Activated B cell treated with CpG ODN at 0.5 μM for 24 hours (primary cell): ENCODE measurements around the gene TMEM154. TPM values are rescaled to one million over a fixed set of nuclear protein-coding genes. Genes with fewer than 3 reads are reported as not detected.

Experiments
- ATAC-seq: fragments of 200-7000 bp; cut with Tn5 transposase; one replicate; pipeline ENCODE4 v1.10.0; 2021; ENCODE audit warnings: low read depth, mild to moderate bottlenecking, moderate library complexity
- CTCF ChIA-PET: fragments of 350-600 bp; sonication (Branson Sonifier 250); formaldehyde crosslinking; loops from one replicate; lab custom pipeline; 2021; ENCODE audit warnings: antibody characterized with exemption; lab: Charles Lee
- POLR2A ChIA-PET: fragments of 350-600 bp; sonication (Branson Sonifier 250); formaldehyde crosslinking; loops from one replicate; lab custom pipeline; 2021; ENCODE audit warnings: antibody characterized with exemption; lab: Charles Lee
- DNase-seq: peaks from one replicate; pipeline ENCODE4 v3.0.0; 2022
- H3K27ac Mint-ChIP-seq: one replicate; pipeline ENCODE4 v1.8.0; 2020; ENCODE audit warnings: mixed read lengths
- H3K27me3 Mint-ChIP-seq: one replicate; pipeline ENCODE4 v1.8.0; 2021; ENCODE audit warnings: mixed read lengths
- H3K36me3 Mint-ChIP-seq: one replicate; pipeline ENCODE4 v1.8.0; 2021; ENCODE audit warnings: low read depth, mixed read lengths
- H3K4me1 Mint-ChIP-seq: one replicate; pipeline ENCODE4 v1.8.0; 2021; ENCODE audit warnings: mixed read lengths
- H3K4me3 Mint-ChIP-seq: one replicate; pipeline ENCODE4 v1.8.0; 2020; ENCODE audit warnings: mild to moderate bottlenecking, mixed read lengths
- H3K9me3 Mint-ChIP-seq: one replicate; pipeline ENCODE4 v1.8.0; 2020; ENCODE audit warnings: mixed read lengths
- intact Hi-C: fragments of 100-400 bp; cut with micrococcal nuclease; formaldehyde crosslinking; loops from one replicate; pipeline ENCODE4 v1.15.1; 2024
- total RNA-seq: library from RNA; stranded (reverse); gene quantifications from 2 replicates; pipeline ENCODE4 v1.2.3, GENCODE V29; 2022
- TF ChIP-seq, protein P1 (sequence below): fragments of 200-600 bp; IDR thresholded peaks from one replicate; pipeline ENCODE4 v1.8.0; 2022; ENCODE audit warnings: antibody characterized with exemption, mild to moderate bottlenecking

The TMEM154 gene
- total RNA-seq, 1 donor from 2014 or later: 59.9 TPM

DNA sequence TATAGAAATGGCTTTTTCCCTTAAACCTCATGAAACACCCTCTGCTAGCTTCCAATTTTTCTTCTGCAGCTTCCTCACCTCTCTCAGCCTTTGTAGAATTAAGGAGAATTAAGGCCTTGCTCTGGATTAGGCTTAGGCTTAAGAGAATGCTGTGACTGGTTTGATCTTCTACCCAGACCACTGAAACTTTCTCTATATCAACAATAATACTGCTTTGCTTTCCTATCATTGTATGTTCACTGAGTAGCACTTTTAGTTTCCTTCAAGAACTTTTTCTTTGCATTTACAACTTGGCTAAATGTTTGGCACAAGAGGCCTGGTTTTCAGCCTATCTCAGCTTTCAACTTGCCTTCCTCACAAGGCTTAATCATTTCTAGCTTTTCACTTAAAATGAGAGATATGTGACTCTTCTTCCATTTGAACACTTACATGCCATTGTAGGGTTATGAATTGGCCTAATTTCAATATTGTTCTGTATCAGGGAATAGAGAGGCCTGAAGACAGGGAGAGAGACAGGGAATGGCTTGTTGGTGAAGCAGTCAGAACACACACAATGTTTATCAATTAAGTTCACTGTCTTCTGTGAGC is 28.2 kb downstream of the TMEM154 start:
- no peak overlapping the region for H3K27ac Mint-ChIP-seq
- ChIA-PET POLR2A (interaction anchor here (0.6 kb wide), 1 partner anchor 20 kb away, joined by 7 read pairs; no protein-coding TSS in a partner anchor), CTCF (interaction anchor here (1.0 kb wide), 1 partner anchor 9 kb away, joined by 4 read pairs; no protein-coding TSS in a partner anchor)
- no peak overlapping the region for H3K4me3 Mint-ChIP-seq
- intact Hi-C loops: no loop called here
- no peaks in the 10 kb centered on the region for H3K9me3 Mint-ChIP-seq
- DNase-seq: no peak
- TF ChIP-seq, protein P1, sequence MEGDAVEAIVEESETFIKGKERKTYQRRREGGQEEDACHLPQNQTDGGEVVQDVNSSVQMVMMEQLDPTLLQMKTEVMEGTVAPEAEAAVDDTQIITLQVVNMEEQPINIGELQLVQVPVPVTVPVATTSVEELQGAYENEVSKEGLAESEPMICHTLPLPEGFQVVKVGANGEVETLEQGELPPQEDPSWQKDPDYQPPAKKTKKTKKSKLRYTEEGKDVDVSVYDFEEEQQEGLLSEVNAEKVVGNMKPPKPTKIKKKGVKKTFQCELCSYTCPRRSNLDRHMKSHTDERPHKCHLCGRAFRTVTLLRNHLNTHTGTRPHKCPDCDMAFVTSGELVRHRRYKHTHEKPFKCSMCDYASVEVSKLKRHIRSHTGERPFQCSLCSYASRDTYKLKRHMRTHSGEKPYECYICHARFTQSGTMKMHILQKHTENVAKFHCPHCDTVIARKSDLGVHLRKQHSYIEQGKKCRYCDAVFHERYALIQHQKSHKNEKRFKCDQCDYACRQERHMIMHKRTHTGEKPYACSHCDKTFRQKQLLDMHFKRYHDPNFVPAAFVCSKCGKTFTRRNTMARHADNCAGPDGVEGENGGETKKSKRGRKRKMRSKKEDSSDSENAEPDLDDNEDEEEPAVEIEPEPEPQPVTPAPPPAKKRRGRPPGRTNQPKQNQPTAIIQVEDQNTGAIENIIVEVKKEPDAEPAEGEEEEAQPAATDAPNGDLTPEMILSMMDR: no peak
- peaks cover 73% of the 10 kb centered on the region for H3K36me3 Mint-ChIP-seq
- H3K27me3 Mint-ChIP-seq: no peaks in the 10 kb centered on the region
- no peak for ATAC-seq
- H3K4me1 Mint-ChIP-seq: peaks cover 45% of the 10 kb centered on the region

DNA sequence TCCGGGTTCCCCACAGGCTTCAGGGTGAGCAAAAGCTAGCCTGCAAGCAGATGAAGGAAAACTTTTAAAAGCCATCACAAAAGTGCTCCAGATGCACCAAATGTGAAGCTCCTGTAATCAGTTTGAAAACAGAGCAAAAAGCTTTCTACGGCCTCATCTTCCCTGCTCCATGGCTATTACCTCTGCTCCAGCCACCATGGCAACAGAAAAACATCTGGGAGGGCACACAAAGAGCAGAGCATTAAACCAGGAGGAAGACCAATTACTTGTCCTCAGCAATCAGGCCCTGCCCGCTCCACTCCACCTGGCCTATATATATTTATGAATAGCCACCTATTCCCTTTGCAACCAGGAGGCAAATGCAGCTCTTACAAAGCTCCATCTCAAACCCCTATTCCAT is 33.6 kb downstream of the TMEM154 start:
- intact Hi-C loops: no loop called here
- Mint-ChIP-seq H3K27ac (peak overlapping the region; percentile 96), H3K9me3 (no peaks in the 10 kb centered on the region), H3K36me3 (peaks cover 63% of the 10 kb centered on the region), H3K4me3 (no peak overlapping the region), H3K27me3 (no peaks in the 10 kb centered on the region), H3K4me1 (peaks cover 61% of the 10 kb centered on the region)
- TF ChIP-seq, protein P1: no peak
- DNase-seq (no peak), ATAC-seq (no peak)
- CTCF ChIA-PET: interaction anchor here (0.8 kb wide), 1 partner anchor 89 kb away, joined by 3 read pairs; no protein-coding TSS in a partner anchor
- POLR2A ChIA-PET: interaction anchor here (0.6 to 5.2 kb wide), 9 partner anchors 9 to 212 kb away, joined by 3 to 56 read pairs (median 5); partner anchors contain the start of gene FBXW7

DNA sequence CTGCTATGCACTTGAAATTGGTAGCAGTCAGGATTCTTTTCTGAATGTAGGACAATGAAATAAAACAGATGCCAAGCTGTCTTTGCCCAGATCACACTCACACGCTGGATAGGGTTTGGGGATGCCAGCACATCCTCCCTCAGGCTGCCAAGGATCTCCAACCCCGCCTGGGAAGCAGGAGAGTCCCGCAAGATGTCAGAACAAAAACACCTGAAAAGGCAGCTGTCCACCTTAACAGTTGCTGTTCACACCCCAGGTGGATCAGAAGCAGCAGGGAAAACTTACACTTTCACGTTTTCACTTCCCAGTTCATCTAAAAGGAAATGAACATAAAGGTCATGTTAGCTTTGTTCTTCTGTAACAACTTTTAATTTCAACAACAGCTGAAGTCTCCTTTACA is 35.7 kb downstream of the TMEM154 start:
- no peaks in the 10 kb centered on the region for H3K27me3 Mint-ChIP-seq
- intact Hi-C loops: no loop called here
- ChIA-PET CTCF (interaction anchor here (0.9 to 7.4 kb wide), 11 partner anchors 12 to 187 kb away, joined by 3 to 82 read pairs (median 3); no protein-coding TSS in a partner anchor), POLR2A (interaction anchor here (0.6 to 5.2 kb wide), 15 partner anchors 9 to 192 kb away, joined by 3 to 56 read pairs (median 5); partner anchors contain the start of genes FBXW7 and TMEM154)
- H3K9me3 Mint-ChIP-seq: no peaks in the 10 kb centered on the region
- TF ChIP-seq, protein P1: no peak
- no peak for DNase-seq
- ATAC-seq: no peak
- peaks cover 60% of the 10 kb centered on the region for H3K36me3 Mint-ChIP-seq
- peak overlapping the region; percentile 65 for H3K4me3 Mint-ChIP-seq
- H3K27ac Mint-ChIP-seq: peak overlapping the region; percentile 96
- peaks cover 78% of the 10 kb centered on the region for H3K4me1 Mint-ChIP-seq

DNA sequence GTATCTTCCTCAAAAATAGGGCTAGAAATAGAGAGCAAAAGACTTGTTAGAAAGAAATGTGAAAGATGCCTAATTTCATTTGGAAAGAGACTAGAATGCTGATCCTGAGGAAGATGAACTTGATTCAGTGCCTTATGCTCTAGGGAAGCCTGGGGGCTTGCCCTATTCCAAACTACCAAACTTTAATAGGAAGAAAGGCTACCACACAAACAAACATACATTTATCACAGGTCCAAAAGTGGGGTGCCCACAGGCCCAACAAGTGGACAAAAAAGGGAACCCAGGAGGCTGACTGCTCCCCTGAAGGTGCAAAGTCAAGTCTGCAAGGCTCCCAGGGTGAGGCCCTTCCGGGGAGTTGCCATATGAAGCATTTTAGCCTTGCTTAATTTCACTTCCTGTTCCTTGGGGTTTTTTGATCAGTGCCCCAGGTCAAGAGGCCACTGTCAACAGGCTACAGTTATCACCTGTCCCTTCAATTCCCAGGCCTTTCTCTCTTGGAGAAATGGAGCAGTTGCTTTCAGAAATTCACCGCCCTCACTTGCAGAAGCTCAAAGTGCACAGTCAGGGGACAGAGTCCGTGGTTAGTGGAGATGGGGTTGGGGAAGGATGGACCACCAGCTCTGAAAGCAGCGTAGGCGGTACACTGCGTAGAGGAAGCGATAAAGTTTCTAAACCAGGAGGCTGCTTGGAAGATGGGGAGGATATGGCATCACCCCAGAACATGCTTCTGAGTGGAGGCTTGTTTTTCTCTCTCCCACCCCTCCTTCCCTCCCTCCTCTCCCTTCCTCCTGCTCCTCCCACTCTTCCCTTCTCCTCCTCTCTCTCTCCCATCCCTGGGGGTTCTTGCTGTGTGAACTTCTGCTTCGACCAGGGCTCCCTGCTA is 36.4 kb downstream of the TMEM154 start:
- TF ChIP-seq, protein P1: no peak
- peak; percentile 89 for ATAC-seq
- Mint-ChIP-seq H3K9me3 (no peaks in the 10 kb centered on the region), H3K27me3 (no peaks in the 10 kb centered on the region), H3K36me3 (peaks cover 58% of the 10 kb centered on the region), H3K27ac (peak overlapping the region; percentile 96), H3K4me1 (peaks cover 76% of the 10 kb centered on the region), H3K4me3 (peak overlapping the region; percentile 65)
- peak; percentile 50 for DNase-seq
- CTCF ChIA-PET: interaction anchor here (0.9 to 7.4 kb wide), 13 partner anchors 8 to 186 kb away, joined by 3 to 82 read pairs (median 4); no protein-coding TSS in a partner anchor
- POLR2A ChIA-PET: interaction anchor here (0.6 to 5.2 kb wide), 18 partner anchors 10 to 192 kb away, joined by 3 to 56 read pairs (median 5); partner anchors contain the start of genes FBXW7 and TMEM154
- intact Hi-C loops: loop anchor here (1.0 to 2.0 kb wide), 7 partner anchors 20 to 135 kb away; partner anchors contain the start of genes ARFIP1, FBXW7, TIGD4 and TMEM154
